HEK293 (cell line): ENCODE measurements around the gene ZNF385D.

Experiments
- GLIS2 ChIP-seq: fragments of 450-650 bp; formaldehyde crosslinking; IDR thresholded peaks from 2 replicates; pipeline ENCODE4 v1.5.1; 2016; ENCODE audit warnings: missing biosample characterization, missing genetic modification characterization
- HOXD13 ChIP-seq: sonication (generic); formaldehyde crosslinking; IDR thresholded peaks from 2 replicates; pipeline ENCODE4 v1.8.0; 2022; ENCODE audit warnings: missing genetic modification reagents, borderline replicate concordance
- SP2 ChIP-seq: fragments of 450-650 bp; formaldehyde crosslinking; IDR thresholded peaks from 2 replicates; pipeline ENCODE4 v1.5.1; 2016; ENCODE audit warnings: missing biosample characterization, missing genetic modification characterization
- YY1 ChIP-seq: fragments of 450-650 bp; formaldehyde crosslinking; IDR thresholded peaks from 2 replicates; pipeline ENCODE4 v1.5.1; 2018; ENCODE audit warnings: missing biosample characterization, missing genetic modification characterization
- ZBTB7A ChIP-seq: fragments of 450-650 bp; formaldehyde crosslinking; IDR thresholded peaks from 2 replicates; pipeline ENCODE4 v1.5.1; 2016; ENCODE audit warnings: low read depth, missing biosample characterization, missing genetic modification characterization
- ZNF133 ChIP-seq: fragments of 450-650 bp; formaldehyde crosslinking; IDR thresholded peaks from 2 replicates; pipeline ENCODE4 v1.5.1; 2016; ENCODE audit warnings: missing biosample characterization, missing genetic modification characterization
- ZNF239 ChIP-seq: fragments of 450-650 bp; formaldehyde crosslinking; IDR thresholded peaks from 2 replicates; pipeline ENCODE4 v1.5.1; 2016; ENCODE audit warnings: missing biosample characterization, missing genetic modification characterization
- ZNF311 ChIP-seq: fragments of 450-650 bp; formaldehyde crosslinking; IDR thresholded peaks from 2 replicates; pipeline ENCODE4 v1.5.1; 2017; ENCODE audit warnings: missing biosample characterization, missing genetic modification characterization, borderline replicate concordance
- ZNF354C ChIP-seq: fragments of 450-650 bp; formaldehyde crosslinking; IDR thresholded peaks from 2 replicates; pipeline ENCODE4 v1.5.1; 2016; ENCODE audit warnings: missing biosample characterization, missing genetic modification characterization, low read depth, borderline replicate concordance
- ZNF654 ChIP-seq: fragments of 450-650 bp; formaldehyde crosslinking; IDR thresholded peaks from 2 replicates; pipeline ENCODE4 v1.5.1; 2016; ENCODE audit warnings: low read depth, missing biosample characterization, missing genetic modification characterization
- ZNF776 ChIP-seq: fragments of 450-650 bp; formaldehyde crosslinking; IDR thresholded peaks from 2 replicates; pipeline ENCODE4 v1.5.0; 2017; ENCODE audit warnings: missing biosample characterization, missing genetic modification characterization, borderline replicate concordance
- TF ChIP-seq, protein P1 (sequence below): fragments of 450-650 bp; formaldehyde crosslinking; IDR thresholded peaks from 2 replicates; pipeline ENCODE4 v1.5.1; 2016; ENCODE audit warnings: missing biosample characterization, missing genetic modification characterization
- TF ChIP-seq, protein P2 (sequence below): fragments of 450-650 bp; formaldehyde crosslinking; IDR thresholded peaks from 2 replicates; pipeline ENCODE4 v1.5.1; 2016; ENCODE audit warnings: missing biosample characterization, missing genetic modification characterization
- TF ChIP-seq, protein P3 (sequence below): fragments of 450-650 bp; formaldehyde crosslinking; IDR thresholded peaks from 2 replicates; pipeline ENCODE4 v1.5.1; 2016; ENCODE audit warnings: missing biosample characterization, missing genetic modification characterization, low read depth

DNA sequence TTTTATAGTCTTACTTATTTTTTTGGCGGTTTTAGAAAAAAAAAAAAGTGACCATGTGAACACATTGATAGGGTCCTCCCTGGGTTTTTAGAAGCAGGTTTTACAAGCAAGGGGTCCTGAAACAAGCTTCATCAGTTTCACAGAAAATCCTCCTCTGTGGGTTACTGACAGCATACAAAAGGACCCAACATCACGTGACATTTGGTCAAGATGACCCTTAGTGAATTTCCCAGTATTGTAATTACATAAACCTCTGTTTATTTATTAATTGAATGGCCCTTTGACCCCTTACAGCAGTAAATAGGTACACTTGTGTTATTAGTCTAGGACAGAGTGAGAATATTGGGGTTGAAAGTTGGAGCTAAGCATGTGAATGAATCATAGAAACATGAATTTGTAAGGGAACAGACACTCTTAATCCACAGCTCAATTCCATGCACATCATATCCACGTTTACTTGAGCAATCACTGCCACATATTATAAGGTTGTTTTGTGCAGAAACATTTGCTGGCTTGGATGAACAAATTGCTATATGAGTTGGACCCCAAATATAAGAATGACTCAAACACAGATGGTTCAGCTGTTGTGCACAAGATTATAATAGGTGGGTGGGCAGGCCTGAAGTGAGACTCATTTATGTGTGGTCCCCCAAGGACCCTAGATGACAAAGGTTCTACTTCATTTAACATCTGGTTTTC, 137.5 kb downstream of the ZNF385D start:
- TF ChIP-seq, protein P1, sequence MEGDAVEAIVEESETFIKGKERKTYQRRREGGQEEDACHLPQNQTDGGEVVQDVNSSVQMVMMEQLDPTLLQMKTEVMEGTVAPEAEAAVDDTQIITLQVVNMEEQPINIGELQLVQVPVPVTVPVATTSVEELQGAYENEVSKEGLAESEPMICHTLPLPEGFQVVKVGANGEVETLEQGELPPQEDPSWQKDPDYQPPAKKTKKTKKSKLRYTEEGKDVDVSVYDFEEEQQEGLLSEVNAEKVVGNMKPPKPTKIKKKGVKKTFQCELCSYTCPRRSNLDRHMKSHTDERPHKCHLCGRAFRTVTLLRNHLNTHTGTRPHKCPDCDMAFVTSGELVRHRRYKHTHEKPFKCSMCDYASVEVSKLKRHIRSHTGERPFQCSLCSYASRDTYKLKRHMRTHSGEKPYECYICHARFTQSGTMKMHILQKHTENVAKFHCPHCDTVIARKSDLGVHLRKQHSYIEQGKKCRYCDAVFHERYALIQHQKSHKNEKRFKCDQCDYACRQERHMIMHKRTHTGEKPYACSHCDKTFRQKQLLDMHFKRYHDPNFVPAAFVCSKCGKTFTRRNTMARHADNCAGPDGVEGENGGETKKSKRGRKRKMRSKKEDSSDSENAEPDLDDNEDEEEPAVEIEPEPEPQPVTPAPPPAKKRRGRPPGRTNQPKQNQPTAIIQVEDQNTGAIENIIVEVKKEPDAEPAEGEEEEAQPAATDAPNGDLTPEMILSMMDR (tag by site-specific recombination) = no peak
- no peak for TF ChIP-seq ZNF776 (tag by site-specific recombination)
- no peak for TF ChIP-seq ZNF133
- no peak for TF ChIP-seq ZNF654 (tag by site-specific recombination)
- TF ChIP-seq ZNF311 (tag by site-specific recombination) = no peak
- TF ChIP-seq ZBTB7A = no peak
- no peak for TF ChIP-seq HOXD13 (CRISPR knock-in tag)
- TF ChIP-seq, protein P2, sequence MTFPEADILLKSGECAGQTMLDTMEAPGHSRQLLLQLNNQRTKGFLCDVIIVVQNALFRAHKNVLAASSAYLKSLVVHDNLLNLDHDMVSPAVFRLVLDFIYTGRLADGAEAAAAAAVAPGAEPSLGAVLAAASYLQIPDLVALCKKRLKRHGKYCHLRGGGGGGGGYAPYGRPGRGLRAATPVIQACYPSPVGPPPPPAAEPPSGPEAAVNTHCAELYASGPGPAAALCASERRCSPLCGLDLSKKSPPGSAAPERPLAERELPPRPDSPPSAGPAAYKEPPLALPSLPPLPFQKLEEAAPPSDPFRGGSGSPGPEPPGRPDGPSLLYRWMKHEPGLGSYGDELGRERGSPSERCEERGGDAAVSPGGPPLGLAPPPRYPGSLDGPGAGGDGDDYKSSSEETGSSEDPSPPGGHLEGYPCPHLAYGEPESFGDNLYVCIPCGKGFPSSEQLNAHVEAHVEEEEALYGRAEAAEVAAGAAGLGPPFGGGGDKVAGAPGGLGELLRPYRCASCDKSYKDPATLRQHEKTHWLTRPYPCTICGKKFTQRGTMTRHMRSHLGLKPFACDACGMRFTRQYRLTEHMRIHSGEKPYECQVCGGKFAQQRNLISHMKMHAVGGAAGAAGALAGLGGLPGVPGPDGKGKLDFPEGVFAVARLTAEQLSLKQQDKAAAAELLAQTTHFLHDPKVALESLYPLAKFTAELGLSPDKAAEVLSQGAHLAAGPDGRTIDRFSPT = no peak
- TF ChIP-seq ZNF239 (tag by site-specific recombination) = no peak
- no peak for TF ChIP-seq GLIS2 (tag by site-specific recombination)
- no peak for TF ChIP-seq ZNF354C (tag by site-specific recombination)
- TF ChIP-seq, protein P3, sequence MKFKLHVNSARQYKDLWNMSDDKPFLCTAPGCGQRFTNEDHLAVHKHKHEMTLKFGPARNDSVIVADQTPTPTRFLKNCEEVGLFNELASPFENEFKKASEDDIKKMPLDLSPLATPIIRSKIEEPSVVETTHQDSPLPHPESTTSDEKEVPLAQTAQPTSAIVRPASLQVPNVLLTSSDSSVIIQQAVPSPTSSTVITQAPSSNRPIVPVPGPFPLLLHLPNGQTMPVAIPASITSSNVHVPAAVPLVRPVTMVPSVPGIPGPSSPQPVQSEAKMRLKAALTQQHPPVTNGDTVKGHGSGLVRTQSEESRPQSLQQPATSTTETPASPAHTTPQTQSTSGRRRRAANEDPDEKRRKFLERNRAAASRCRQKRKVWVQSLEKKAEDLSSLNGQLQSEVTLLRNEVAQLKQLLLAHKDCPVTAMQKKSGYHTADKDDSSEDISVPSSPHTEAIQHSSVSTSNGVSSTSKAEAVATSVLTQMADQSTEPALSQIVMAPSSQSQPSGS (tag by site-specific recombination) = no peak
- TF ChIP-seq YY1 = no peak
- no peak for TF ChIP-seq SP2 (tag by site-specific recombination)
